ENCODE data around the gene SPCS1.

DNA sequence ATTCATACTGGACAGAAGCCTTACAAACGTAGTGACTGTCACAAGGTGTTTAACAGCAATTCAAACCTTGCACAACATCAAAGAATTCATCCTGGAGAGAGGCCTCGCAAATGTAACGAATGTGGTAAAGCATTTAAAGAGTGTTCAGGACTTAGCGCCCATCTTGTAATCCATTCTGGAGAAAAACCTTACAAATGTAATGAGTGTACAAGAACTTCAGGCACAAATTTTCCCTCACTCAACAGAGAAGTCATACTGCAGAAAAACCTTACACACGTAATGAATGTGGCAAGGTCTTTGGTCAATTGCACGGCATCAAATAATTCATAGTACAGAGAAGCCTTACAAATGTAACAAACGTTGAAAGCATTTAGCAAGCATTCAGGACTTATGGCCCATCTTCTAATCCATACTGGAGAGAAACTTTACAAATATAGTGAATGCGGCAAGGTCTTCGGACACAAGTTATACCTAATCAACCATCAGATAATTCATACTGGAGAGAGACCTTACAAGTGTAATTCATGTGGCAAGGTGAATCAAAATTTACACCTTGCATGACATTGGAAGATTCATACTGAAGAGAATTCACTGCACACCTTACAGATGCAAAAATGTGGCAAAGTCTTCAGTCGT is 27.5 kb downstream of the SPCS1 start:
- TF ChIP-seq E2F4 (CRISPR knock-in tag; IDR thresholded peaks at IDR 0.05; ENCODE audit: low read depth) (no peak), FOS (IDR thresholded peaks at IDR 0.05; ENCODE audit: extremely low read depth, insufficient read length) (no peak), NR1H2 (CRISPR knock-in tag; IDR thresholded peaks at IDR 0.05) (no peak), POLR3G (IDR thresholded peaks at IDR 0.05; ENCODE audit: extremely low read depth, insufficient read length, insufficient replicate concordance) (no peak), POLR2AphosphoS5 (IDR thresholded peaks at IDR 0.05; ENCODE audit: control insufficient read depth, insufficient read depth, low read depth, low read length) (no peak), POLR2A (conservative IDR thresholded peaks at IDR 0.05) (no peak), CTCF (IDR thresholded peaks at IDR 0.05 in 2 of 3, conservative IDR thresholded peaks at IDR 0.05 in 1 of 3; ENCODE audit: insufficient read depth in 2 of 3, low read depth in 1 of 3, low read length in 3 of 3) (no peak), GTF2F1 (IDR thresholded peaks at IDR 0.05; ENCODE audit: low read depth, low read length) (no peak), KAT8 (IDR thresholded peaks at IDR 0.05; ENCODE audit: low read depth) (no peak), BACH1 (tag; IDR thresholded peaks at IDR 0.05) (no peak), MXD1 (CRISPR knock-in tag; IDR thresholded peaks at IDR 0.05; ENCODE audit: borderline replicate concordance, poor library complexity, severe bottlenecking) (no peak), ZNF263 (CRISPR knock-in tag; IDR thresholded peaks at IDR 0.05; ENCODE audit: borderline replicate concordance) (no peak), SNRNP70 (optimal IDR thresholded peaks at IDR 0.05; ENCODE audit: low read depth, low read length) (no peak)
- TF ChIP-seq, protein P1, sequence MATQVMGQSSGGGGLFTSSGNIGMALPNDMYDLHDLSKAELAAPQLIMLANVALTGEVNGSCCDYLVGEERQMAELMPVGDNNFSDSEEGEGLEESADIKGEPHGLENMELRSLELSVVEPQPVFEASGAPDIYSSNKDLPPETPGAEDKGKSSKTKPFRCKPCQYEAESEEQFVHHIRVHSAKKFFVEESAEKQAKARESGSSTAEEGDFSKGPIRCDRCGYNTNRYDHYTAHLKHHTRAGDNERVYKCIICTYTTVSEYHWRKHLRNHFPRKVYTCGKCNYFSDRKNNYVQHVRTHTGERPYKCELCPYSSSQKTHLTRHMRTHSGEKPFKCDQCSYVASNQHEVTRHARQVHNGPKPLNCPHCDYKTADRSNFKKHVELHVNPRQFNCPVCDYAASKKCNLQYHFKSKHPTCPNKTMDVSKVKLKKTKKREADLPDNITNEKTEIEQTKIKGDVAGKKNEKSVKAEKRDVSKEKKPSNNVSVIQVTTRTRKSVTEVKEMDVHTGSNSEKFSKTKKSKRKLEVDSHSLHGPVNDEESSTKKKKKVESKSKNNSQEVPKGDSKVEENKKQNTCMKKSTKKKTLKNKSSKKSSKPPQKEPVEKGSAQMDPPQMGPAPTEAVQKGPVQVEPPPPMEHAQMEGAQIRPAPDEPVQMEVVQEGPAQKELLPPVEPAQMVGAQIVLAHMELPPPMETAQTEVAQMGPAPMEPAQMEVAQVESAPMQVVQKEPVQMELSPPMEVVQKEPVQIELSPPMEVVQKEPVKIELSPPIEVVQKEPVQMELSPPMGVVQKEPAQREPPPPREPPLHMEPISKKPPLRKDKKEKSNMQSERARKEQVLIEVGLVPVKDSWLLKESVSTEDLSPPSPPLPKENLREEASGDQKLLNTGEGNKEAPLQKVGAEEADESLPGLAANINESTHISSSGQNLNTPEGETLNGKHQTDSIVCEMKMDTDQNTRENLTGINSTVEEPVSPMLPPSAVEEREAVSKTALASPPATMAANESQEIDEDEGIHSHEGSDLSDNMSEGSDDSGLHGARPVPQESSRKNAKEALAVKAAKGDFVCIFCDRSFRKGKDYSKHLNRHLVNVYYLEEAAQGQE (IDR thresholded peaks at IDR 0.05; ENCODE audit: borderline replicate concordance) = no peak
- TF ChIP-seq, protein P1 (CRISPR knock-in tag; IDR thresholded peaks at IDR 0.05; ENCODE audit: low read depth) = no peak

Measured in K562 (cell line).